Lower lobe of right lung (tissue), 2 donors: Measurements from ENCODE around the gene STIM1. TPM values are rescaled to one million over a fixed set of nuclear protein-coding genes. Genes with fewer than 3 reads are reported as not detected.
"Not testable (repeated sequence)": the region's sequence is repeated elsewhere in the genome, so short reads cannot be mapped to it uniquely, and the experiment has no call there.

Experiments
- ATAC-seq, 2 donors: fragments of 200-7000 bp; cut with Tn5 transposase; one replicate each; pipeline ENCODE4 v1.9.1; 2020 to 2022; ENCODE audit warnings: mild to moderate bottlenecking in 2 of 2, moderate library complexity in 2 of 2
- DNase-seq: peaks from one replicate; pipeline ENCODE4 v3.0.0-alpha.2; 2020
- H3K27ac ChIP-seq: fragments of 200-600 bp; one replicate; pipeline ENCODE4 v1.8.0; 2022
- H3K27me3 ChIP-seq: fragments of 200-600 bp; one replicate; pipeline ENCODE4 v1.8.0; 2022; ENCODE audit warnings: low read depth
- H3K36me3 ChIP-seq: fragments of 200-600 bp; one replicate; pipeline ENCODE4 v1.8.0; 2022; ENCODE audit warnings: mild to moderate bottlenecking
- H3K4me1 ChIP-seq: fragments of 200-600 bp; one replicate; pipeline ENCODE4 v1.8.0; 2022
- H3K4me3 ChIP-seq: fragments of 200-600 bp; one replicate; pipeline ENCODE4 v1.8.0; 2022; ENCODE audit warnings: mild to moderate bottlenecking
- H3K9me3 ChIP-seq: fragments of 200-600 bp; one replicate; pipeline ENCODE4 v1.8.0; 2022
- intact Hi-C: fragments of 100-400 bp; cut with DNase I; formaldehyde crosslinking; loops from one replicate; pipeline ENCODE4 v1.11.0; 2022
- total RNA-seq: library from RNA; stranded (reverse); fragmentation: NEBNext Ultra II Directional; extraction: Animal tissue kit (Norgen Biotek cat#: 25700); gene quantifications from one replicate; pipeline ENCODE4 v1.2.1, GENCODE V29; 2021
- TF ChIP-seq, protein P1 (sequence below): fragments of 200-600 bp; IDR thresholded peaks from one replicate; pipeline ENCODE4 v1.8.0; 2022; ENCODE audit warnings: antibody characterized with exemption, mild to moderate bottlenecking
- donor health status: DM: no; HTN: yes; CAD: no; lungs with severe emphysema.

Gene STIM1
- total RNA-seq, 1 donor from 2014 or later = 59.5 TPM

DNA sequence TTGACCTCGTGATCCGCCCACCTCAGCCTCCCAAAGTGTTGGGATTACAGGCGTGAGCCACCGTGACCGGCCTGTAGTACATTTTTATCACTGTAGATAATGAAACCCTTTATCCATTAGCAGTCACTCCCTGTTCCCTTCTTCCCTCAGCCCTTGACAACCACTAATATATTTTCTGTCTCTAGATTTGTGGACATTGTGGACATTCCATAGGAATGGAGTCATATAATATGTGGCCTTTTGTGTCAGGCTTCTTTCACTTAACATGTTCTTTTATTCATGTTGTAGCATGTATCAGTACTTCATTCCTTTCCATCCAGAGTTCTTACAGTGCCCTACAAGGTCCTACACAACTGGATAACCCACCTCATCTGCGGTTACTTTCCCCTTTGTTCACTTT, 269.7 kb downstream of the STIM1 start:
- TF ChIP-seq, protein P1, sequence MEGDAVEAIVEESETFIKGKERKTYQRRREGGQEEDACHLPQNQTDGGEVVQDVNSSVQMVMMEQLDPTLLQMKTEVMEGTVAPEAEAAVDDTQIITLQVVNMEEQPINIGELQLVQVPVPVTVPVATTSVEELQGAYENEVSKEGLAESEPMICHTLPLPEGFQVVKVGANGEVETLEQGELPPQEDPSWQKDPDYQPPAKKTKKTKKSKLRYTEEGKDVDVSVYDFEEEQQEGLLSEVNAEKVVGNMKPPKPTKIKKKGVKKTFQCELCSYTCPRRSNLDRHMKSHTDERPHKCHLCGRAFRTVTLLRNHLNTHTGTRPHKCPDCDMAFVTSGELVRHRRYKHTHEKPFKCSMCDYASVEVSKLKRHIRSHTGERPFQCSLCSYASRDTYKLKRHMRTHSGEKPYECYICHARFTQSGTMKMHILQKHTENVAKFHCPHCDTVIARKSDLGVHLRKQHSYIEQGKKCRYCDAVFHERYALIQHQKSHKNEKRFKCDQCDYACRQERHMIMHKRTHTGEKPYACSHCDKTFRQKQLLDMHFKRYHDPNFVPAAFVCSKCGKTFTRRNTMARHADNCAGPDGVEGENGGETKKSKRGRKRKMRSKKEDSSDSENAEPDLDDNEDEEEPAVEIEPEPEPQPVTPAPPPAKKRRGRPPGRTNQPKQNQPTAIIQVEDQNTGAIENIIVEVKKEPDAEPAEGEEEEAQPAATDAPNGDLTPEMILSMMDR = no peak
- Histone ChIP-seq H3K27ac (no peak overlapping the region), H3K4me1 (no peaks in the 10 kb centered on the region), H3K4me3 (no peak overlapping the region), H3K27me3 (no peaks in the 10 kb centered on the region), H3K9me3 (no peaks in the 10 kb centered on the region), H3K36me3 (peaks cover 94% of the 10 kb centered on the region)
- intact Hi-C loops = no loop called here
- ATAC-seq (peak in 1 of 2 donors; percentile 29), DNase-seq (no peak)

DNA sequence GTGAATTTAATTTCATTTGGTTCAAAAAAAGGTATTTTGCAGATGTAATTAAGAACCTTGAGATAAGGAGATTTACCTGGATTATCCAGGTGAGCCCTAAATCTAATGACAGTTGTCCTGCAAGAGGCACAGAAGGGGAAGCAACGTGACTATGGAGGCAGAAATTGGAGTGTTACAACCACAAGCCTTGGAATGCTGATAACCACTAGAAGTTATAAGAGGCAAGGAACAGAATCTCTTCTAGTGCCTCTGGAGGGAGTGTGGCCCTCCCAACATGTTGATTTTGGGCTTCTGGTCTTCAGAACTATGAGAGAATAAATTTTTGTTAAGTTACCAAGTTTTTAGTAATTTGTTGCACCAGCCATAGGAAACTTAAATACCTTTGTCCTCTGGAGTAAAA, 271.9 kb downstream of the STIM1 start:
- TF ChIP-seq, protein P1 = no peak
- intact Hi-C loops = no loop called here
- ATAC-seq (no peak), DNase-seq (no peak)
- Histone ChIP-seq H3K36me3 (peaks cover 94% of the 10 kb centered on the region), H3K27ac (no peak overlapping the region), H3K9me3 (no peaks in the 10 kb centered on the region), H3K4me1 (no peaks in the 10 kb centered on the region), H3K4me3 (no peak overlapping the region), H3K27me3 (no peaks in the 10 kb centered on the region)

DNA sequence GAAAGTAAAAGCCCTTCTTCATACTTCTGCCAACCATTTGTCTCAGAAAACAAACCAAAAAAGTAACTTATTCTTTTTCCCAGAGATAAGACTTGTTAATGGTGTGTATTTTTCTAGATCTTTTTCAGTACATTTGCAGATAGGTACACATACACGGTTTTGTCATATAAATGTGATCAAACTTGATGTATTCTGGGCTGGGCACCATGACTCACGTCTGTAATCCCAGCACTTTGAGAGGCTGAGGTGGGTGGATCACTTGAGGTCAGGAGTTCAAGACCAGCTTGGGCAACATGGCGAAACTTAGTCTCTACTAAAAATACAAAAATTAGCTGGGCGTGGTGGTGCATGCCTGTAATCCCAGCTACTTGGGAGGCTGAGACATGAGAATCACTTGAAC, 274.8 kb downstream of the STIM1 start:
- H3K4me1 ChIP-seq, ATAC-seq, H3K27me3 ChIP-seq, H3K4me3 ChIP-seq, H3K9me3 ChIP-seq, H3K27ac ChIP-seq, intact Hi-C loops, DNase-seq: not testable (repeated sequence)
- peaks cover 95% of the 10 kb centered on the region for H3K36me3 ChIP-seq

DNA sequence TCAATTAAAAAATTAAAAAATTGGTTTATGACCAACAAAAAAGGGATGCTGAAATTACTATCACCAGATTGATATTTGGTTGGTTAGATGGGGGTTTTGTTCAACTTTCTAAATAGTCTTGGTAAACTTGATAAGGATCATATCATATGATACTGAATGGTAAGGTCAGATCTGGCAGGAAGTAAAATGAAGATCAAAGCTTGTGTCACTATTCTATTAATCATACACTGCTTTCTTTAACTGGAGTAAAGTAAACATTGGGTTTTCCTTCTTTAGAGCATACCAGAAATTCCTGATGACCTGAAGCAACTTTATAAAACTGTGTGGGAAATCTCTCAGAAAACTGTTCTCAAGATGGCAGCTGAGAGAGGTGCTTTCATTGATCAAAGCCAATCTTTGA, 279.3 kb downstream of the STIM1 start:
- H3K9me3 ChIP-seq = peaks cover under 1% of the 10 kb centered on the region
- DNase-seq (no peak), ATAC-seq (no peak)
- no peaks in the 10 kb centered on the region for H3K27me3 ChIP-seq
- H3K4me3 ChIP-seq = no peak overlapping the region
- TF ChIP-seq, protein P1 = no peak
- no peaks in the 10 kb centered on the region for H3K4me1 ChIP-seq
- intact Hi-C loops = no loop called here
- no peak overlapping the region for H3K27ac ChIP-seq
- H3K36me3 ChIP-seq = peaks cover 81% of the 10 kb centered on the region

DNA sequence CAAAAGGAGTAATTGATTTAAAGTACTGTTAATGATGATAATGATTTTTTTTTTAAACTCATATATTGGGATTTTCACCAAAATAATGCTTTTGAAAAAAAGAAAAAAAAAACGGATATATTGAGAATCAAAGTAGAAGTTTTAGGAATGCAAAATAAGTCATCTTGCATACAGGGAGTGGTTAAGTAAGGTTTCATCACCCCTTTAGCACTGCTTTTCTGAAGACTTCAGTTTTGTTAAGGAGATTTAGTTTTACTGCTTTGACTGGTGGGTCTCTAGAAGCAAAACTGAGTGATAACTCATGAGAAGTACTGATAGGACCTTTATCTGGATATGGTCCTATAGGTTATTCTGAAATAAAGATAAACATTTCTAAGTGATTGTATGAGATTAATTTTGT, 283.0 kb downstream of the STIM1 start:
- intact Hi-C loops = no loop called here
- no peak overlapping the region for H3K4me3 ChIP-seq
- ATAC-seq = no peak
- no peaks in the 10 kb centered on the region for H3K27me3 ChIP-seq
- H3K36me3 ChIP-seq = peaks cover 48% of the 10 kb centered on the region
- DNase-seq = no peak
- H3K9me3 ChIP-seq = peaks cover 11% of the 10 kb centered on the region
- TF ChIP-seq, protein P1 = no peak
- H3K27ac ChIP-seq = no peak overlapping the region
- H3K4me1 ChIP-seq = no peaks in the 10 kb centered on the region

DNA sequence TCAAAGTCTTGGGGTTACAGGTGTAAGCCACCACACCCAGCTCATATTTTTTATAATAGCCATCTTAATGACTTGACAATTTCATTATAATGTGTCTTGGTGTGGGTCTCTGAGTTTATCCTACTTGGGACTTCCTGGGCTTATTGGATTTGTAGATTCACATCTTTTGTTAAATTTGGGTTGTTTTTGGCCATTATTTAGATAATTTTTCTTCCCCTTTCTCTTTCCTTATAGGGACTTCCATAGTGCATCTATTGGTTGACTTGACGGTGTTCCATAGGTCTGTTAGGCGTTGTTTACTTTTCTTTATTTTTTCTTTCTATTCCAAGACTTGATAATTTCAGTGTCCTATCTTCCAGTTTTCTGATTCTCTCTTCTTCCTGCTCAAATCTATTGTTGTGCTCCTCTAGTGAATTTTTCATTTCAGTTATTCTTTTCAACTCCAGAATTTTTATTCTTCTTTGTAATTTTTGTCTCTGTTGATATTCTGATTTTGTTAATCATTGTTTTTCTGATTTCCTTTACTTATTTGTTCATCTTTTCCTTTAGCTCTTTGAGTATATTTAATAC, 284.7 kb downstream of the STIM1 start:
- no peak for DNase-seq
- no peak overlapping the region for H3K4me3 ChIP-seq
- H3K4me1 ChIP-seq = no peaks in the 10 kb centered on the region
- intact Hi-C loops = no loop called here
- no peak for ATAC-seq
- H3K36me3 ChIP-seq = peaks cover 32% of the 10 kb centered on the region
- H3K9me3 ChIP-seq = peaks cover 11% of the 10 kb centered on the region
- TF ChIP-seq, protein P1 = no peak
- no peaks in the 10 kb centered on the region for H3K27me3 ChIP-seq
- no peak overlapping the region for H3K27ac ChIP-seq

Other genes starting within 250 kb of the STIM1 start
- gene ART5, start 213.7 kb upstream of the STIM1 start, total RNA-seq = 2.2 TPM
- gene ART1, start 210.5 kb upstream of the STIM1 start, total RNA-seq = 1.0 TPM
- 1.7 TPM for gene CHRNA10, start 184.3 kb upstream of the STIM1 start, total RNA-seq
- gene NUP98, start 58.1 kb upstream of the STIM1 start, total RNA-seq = 62.3 TPM
- 23.8 TPM for gene PGAP2, start 47.1 kb upstream of the STIM1 start, total RNA-seq
- 86.5 TPM for gene RHOG, start 14.7 kb upstream of the STIM1 start, total RNA-seq
- gene RRM1, start 239.1 kb downstream of the STIM1 start, total RNA-seq = 23.7 TPM